ENCODE data around the gene DRAP1.

GRCh38 chr11:65872586-65873317 is 46.5 kb upstream of the DRAP1 start, which contains the start of gene EFEMP2:
- TF ChIP-seq POLR2AphosphoS5 (IDR thresholded peaks at IDR 0.05; ENCODE audit: borderline replicate concordance, low read depth, low read length) (no peak), EZH2 (IDR thresholded peaks at IDR 0.05) (no peak)

Data from SK-N-MC (cell line).